ENCODE measurements around the gene PPL. TPM values are rescaled to one million over a fixed set of nuclear protein-coding genes. Genes with fewer than 3 reads are reported as not detected.

Gene PPL, protein sequence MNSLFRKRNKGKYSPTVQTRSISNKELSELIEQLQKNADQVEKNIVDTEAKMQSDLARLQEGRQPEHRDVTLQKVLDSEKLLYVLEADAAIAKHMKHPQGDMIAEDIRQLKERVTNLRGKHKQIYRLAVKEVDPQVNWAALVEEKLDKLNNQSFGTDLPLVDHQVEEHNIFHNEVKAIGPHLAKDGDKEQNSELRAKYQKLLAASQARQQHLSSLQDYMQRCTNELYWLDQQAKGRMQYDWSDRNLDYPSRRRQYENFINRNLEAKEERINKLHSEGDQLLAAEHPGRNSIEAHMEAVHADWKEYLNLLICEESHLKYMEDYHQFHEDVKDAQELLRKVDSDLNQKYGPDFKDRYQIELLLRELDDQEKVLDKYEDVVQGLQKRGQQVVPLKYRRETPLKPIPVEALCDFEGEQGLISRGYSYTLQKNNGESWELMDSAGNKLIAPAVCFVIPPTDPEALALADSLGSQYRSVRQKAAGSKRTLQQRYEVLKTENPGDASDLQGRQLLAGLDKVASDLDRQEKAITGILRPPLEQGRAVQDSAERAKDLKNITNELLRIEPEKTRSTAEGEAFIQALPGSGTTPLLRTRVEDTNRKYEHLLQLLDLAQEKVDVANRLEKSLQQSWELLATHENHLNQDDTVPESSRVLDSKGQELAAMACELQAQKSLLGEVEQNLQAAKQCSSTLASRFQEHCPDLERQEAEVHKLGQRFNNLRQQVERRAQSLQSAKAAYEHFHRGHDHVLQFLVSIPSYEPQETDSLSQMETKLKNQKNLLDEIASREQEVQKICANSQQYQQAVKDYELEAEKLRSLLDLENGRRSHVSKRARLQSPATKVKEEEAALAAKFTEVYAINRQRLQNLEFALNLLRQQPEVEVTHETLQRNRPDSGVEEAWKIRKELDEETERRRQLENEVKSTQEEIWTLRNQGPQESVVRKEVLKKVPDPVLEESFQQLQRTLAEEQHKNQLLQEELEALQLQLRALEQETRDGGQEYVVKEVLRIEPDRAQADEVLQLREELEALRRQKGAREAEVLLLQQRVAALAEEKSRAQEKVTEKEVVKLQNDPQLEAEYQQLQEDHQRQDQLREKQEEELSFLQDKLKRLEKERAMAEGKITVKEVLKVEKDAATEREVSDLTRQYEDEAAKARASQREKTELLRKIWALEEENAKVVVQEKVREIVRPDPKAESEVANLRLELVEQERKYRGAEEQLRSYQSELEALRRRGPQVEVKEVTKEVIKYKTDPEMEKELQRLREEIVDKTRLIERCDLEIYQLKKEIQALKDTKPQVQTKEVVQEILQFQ (N-terminal part only)
- total RNA-seq = 100 to 1,000 TPM in 2 of 4 donors, 10 to 100 TPM in 2; 67.5 to 239 (median 111) TPM

DNA sequence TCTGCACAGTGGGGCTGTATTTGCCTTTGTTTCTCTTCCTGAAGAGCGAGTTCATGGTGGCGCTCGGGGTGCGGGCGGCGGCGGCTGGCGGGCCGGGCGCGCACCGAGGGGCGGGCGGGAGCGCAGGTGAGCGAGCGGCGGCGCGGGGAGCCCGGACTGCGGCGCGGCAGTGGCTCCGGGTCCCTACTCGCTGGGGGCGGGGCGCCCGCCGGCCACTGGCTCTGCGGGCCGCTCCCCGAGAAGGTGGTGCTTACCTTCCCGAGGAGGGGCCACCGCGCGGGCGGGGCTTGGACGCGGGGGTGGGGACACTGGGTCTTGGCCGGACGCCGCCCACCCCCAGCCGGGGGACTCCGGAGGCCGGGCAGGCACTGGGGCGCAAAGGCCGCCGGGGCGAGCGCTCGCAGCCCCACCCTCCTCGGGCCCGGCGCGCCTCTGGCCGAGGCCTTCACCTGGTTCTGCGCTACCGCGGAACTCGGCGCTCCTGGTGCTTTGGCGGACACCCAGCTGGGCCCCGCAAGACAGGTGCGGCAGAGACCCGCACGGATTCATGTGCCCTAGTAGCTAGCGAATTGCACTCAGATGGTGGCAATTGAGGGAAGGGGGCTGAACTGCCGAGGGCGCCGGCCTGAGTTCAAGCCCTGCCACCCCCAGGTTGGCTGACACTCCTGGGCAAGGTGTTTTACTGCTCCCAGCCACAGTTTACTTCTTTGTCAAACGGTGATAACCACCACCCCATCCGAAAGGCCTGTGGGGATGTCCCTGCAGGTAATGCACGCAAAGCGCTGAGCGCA is at the start of gene PPL:
Gene PPL (minus strand): TSS at position 158 of the 791 bp plus-strand sequence. CDS start 103 bp downstream, at position 55.
- TF ChIP-seq, protein P1, sequence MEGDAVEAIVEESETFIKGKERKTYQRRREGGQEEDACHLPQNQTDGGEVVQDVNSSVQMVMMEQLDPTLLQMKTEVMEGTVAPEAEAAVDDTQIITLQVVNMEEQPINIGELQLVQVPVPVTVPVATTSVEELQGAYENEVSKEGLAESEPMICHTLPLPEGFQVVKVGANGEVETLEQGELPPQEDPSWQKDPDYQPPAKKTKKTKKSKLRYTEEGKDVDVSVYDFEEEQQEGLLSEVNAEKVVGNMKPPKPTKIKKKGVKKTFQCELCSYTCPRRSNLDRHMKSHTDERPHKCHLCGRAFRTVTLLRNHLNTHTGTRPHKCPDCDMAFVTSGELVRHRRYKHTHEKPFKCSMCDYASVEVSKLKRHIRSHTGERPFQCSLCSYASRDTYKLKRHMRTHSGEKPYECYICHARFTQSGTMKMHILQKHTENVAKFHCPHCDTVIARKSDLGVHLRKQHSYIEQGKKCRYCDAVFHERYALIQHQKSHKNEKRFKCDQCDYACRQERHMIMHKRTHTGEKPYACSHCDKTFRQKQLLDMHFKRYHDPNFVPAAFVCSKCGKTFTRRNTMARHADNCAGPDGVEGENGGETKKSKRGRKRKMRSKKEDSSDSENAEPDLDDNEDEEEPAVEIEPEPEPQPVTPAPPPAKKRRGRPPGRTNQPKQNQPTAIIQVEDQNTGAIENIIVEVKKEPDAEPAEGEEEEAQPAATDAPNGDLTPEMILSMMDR (IDR thresholded peaks at IDR 0.05; ENCODE audit: low read depth) = no peak

DNA sequence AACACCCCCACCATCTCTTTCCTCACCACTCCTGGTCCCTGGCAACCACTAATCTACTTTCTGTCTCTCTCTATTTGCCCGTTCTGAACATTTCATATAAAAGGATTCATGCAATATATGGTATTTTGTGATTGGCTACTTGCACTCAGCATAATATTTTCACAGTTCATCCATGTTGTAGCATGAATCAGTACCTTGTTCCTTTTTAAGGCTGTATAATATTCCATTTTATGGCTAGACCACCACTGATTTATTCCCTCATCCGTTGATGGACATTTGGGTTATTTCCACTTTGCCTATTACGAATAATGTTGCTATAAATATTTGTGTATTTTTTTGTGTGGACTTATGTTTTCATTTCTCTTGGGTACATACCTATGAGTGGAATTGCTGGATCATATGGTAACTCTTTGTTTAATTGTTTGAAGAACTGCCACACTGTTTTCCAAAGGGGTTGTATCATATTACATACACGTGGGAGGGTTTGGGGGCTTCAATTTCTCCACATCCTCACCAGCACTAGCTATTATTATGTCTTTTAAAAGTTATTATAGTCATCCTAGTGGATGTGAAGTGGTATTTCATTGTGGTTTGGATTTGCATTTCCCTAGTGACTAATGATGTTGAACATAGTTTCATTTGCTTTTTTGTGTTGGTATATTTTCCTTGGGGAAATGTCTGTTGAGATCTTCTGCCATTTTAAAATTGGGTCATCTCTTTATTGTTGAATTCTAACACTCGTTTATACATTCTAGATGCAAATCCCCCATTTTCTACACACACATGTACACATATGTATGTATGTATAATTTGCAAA is 47.4 kb upstream of the PPL start:
- TF ChIP-seq, protein P1 (IDR thresholded peaks at IDR 0.05; ENCODE audit: low read depth) = no peak

DNA sequence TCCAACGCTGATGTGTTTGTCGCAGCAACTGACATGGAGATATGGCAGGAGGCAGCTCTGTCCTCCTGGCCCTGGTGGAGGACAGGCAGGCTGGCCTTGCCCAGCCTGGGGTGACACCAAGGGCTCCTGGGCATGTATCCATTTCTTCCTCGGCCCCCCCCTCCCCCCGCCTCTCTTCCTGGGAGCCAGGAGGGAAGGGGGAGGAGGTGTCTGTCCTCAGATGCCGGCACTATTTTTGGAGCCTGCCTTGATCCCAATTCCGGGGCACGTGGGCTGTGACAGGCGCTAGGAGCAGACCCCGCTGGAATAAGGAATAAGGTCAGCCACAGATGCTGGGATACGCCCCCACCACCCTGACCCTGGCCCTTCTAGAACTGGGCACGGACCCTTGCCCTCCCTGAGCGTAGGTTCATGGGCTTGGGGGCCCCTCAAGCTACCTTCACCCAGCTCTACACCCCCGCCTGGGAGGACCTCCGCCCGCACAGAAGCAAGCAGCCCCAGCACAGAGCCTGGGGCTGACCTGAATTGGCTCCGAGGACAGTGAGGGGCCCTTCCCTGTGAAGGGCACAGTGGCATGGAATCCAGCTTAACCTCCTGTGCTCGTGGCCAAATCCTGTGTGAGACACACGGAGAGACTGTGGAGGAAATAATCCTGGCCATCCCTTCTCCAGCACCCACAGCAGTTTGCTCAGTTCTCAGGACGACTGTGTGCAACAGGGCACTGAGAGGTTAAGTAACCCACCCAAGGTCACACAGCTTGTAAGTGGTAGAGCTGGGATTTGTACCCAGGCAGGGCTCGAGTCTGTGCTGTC is 45.3 kb upstream of the PPL start:
- TF ChIP-seq, protein P1 (IDR thresholded peaks at IDR 0.05; ENCODE audit: low read depth) = no peak

DNA sequence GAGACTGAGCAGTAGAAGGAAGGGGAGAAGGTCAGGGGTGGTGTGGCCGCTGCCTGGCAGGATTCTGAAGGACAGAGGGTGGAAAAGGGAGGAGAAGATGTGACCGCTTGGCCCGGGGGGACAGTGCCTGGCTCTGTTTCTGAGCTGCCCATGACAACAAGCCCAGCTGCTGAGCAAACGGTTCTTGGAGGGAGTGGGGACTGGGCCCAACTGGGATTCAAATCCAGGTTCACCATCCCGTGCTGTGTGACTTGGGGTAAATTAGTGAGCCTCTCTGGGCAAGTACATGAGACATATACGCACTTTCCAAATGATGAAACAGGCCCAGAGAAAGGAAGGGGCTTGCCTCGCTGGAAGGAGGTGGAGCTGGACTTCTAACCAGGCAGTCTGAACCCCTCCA is 44.5 kb upstream of the PPL start:
- TF ChIP-seq, protein P1 (IDR thresholded peaks at IDR 0.05; ENCODE audit: low read depth) = no peak

DNA sequence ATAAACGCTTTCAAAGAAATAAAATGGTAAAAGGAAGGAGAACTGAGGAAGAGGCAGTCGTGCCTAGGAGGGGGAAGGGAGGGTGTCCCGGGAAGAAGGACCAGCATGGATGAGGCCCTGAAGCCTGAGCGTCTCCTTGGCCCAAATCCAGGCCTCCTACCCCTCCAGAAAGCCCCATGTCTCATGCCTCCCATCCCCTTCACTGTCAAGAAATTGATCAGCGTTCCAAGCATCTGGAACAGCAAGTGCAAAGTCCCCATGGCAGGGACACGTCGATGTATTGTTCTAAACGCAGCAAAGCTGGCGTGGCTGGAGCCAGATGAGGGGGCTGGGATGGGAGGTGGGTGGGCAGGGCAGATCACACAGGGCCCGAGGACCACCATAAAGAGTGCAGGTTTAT is 43.7 kb upstream of the PPL start:
- TF ChIP-seq, protein P1 (IDR thresholded peaks at IDR 0.05; ENCODE audit: low read depth) = no peak

Measured in subcutaneous adipose tissue (tissue), 4 donors.